Neural cell (in vitro differentiated cells): ENCODE data around the gene USP25. TPM values are rescaled to one million over a fixed set of nuclear protein-coding genes. Genes with fewer than 3 reads are reported as not detected.

Source experiments
- H2AFZ ChIP-seq: fragments of 200-600, 300-800 bp; sonication (generic), shearing (Covaris generic); 2 replicates; pipeline ENCODE4 v1.6.0; 2014; ENCODE audit warnings: low read depth, mild to moderate bottlenecking, antibody characterized with exemption, low read length, moderate library complexity
- H3F3A ChIP-seq: fragments of 200-600 bp; shearing (Covaris generic); 2 replicates; pipeline ENCODE4 v1.6.1; 2016; ENCODE audit warnings: mild to moderate bottlenecking, moderate library complexity, mixed read lengths, antibody characterized with exemption, low read length; ENCODE audit not compliant: insufficient read depth, poor library complexity, severe bottlenecking
- H3K27ac ChIP-seq: fragments of 200-600, 300-800 bp; sonication (generic), shearing (Covaris generic); 2 replicates; pipeline ENCODE4 v1.5.1; 2014; ENCODE audit warnings: mild to moderate bottlenecking, low read length, moderate library complexity
- H3K27me3 ChIP-seq: fragments of 300-800, 200-600 bp; sonication (generic), shearing (Covaris generic); 2 replicates; pipeline ENCODE4 v1.6.0; 2014; ENCODE audit warnings: mild to moderate bottlenecking, low read depth, low read length, moderate library complexity; ENCODE audit not compliant: insufficient read depth
- H3K36me3 ChIP-seq: fragments of 300-800, 200-600 bp; sonication (generic), shearing (Covaris generic); 2 replicates; pipeline ENCODE4 v1.5.1; 2014; ENCODE audit warnings: mild to moderate bottlenecking, antibody characterized with exemption, low read length, moderate library complexity; ENCODE audit not compliant: insufficient read depth
- H3K4me2 ChIP-seq: fragments of 300-800, 200-600 bp; sonication (generic), shearing (Covaris generic); 2 replicates; pipeline ENCODE4 v1.6.0; 2014; ENCODE audit warnings: mild to moderate bottlenecking, low read length
- H3K4me3 ChIP-seq: fragments of 300-800, 200-600 bp; sonication (generic), shearing (Covaris generic); 2 replicates; pipeline ENCODE4 v1.5.1; 2014; ENCODE audit warnings: mild to moderate bottlenecking, low read length, moderate library complexity
- H3K79me2 ChIP-seq: fragments of 200-600 bp; shearing (Covaris generic); replicated peaks from 2 replicates; pipeline ENCODE4 v1.6.0; 2014; ENCODE audit warnings: mild to moderate bottlenecking, low read length, moderate library complexity; ENCODE audit not compliant: insufficient read depth
- H3K9ac ChIP-seq: fragments of 300-800, 200-600 bp; sonication (generic), shearing (Covaris generic); 2 replicates; pipeline ENCODE4 v1.6.1; 2016; ENCODE audit warnings: mild to moderate bottlenecking, low read length, mixed read lengths
- H3K9me2 ChIP-seq: fragments of 200-600 bp; shearing (Covaris generic); 2 replicates; pipeline ENCODE4 v1.6.1; 2016; ENCODE audit warnings: mild to moderate bottlenecking, low read length, mixed read lengths; ENCODE audit not compliant: insufficient read depth
- H3K9me3 ChIP-seq: fragments of 200-600, 300-800 bp; sonication (generic), shearing (Covaris generic); 2 replicates; pipeline ENCODE4 v1.6.1; 2016; ENCODE audit warnings: mild to moderate bottlenecking, mixed run types, low read length, moderate library complexity, mixed read lengths
- H4K20me1 ChIP-seq: fragments of 200-600 bp; shearing (Covaris generic); 2 replicates; pipeline ENCODE4 v1.6.1; 2016; ENCODE audit warnings: mild to moderate bottlenecking, mixed run types; ENCODE audit not compliant: insufficient read depth
- CTCF ChIP-seq: fragments of 450-650 bp; IDR thresholded peaks from 2 replicates; pipeline ENCODE4 v1.5.1; 2014; ENCODE audit warnings: antibody characterized with exemption, mild to moderate bottlenecking, moderate library complexity; ENCODE audit not compliant: poor library complexity, severe bottlenecking
- EP300 ChIP-seq: fragments of 450-650 bp; conservative IDR thresholded peaks from 2 replicates; pipeline ENCODE4 v1.6.1; 2014; ENCODE audit warnings: antibody characterized with exemption, mild to moderate bottlenecking, moderate library complexity; ENCODE audit not compliant: poor library complexity, severe bottlenecking
- EZH2 ChIP-seq: fragments of 200-600, 300-800 bp; shearing (Covaris generic), sonication (generic); IDR thresholded peaks from 2 replicates; pipeline ENCODE4 v1.6.1; 2014; ENCODE audit warnings: antibody characterized with exemption, low read length, borderline replicate concordance, mild to moderate bottlenecking; ENCODE audit not compliant: insufficient read depth, poor library complexity, severe bottlenecking
- MXI1 ChIP-seq: fragments of 450-650 bp; conservative IDR thresholded peaks from 2 replicates; pipeline ENCODE4 v1.6.1; 2014; ENCODE audit warnings: antibody characterized with exemption, mild to moderate bottlenecking; ENCODE audit not compliant: poor library complexity, severe bottlenecking
- POLR2AphosphoS5 ChIP-seq: IDR thresholded peaks from 2 replicates; pipeline ENCODE4 v1.6.1; 2012
- RAD21 ChIP-seq: fragments of 450-650 bp; conservative IDR thresholded peaks from 2 replicates; pipeline ENCODE4 v1.6.1; 2014; ENCODE audit warnings: antibody characterized with exemption, mild to moderate bottlenecking, moderate library complexity
- REST ChIP-seq: IDR thresholded peaks from 2 replicates; pipeline ENCODE4 v1.6.1; 2012; ENCODE audit warnings: borderline replicate concordance
- SMC3 ChIP-seq: fragments of 450-650 bp; conservative IDR thresholded peaks from 2 replicates; pipeline ENCODE4 v1.6.1; 2014; ENCODE audit warnings: antibody characterized with exemption, mild to moderate bottlenecking, moderate library complexity; ENCODE audit not compliant: poor library complexity
- TAF1 ChIP-seq: IDR thresholded peaks from 2 replicates; pipeline ENCODE4 v1.6.1; 2012; ENCODE audit warnings: low read depth
- polyA plus RNA-seq: library from polyadenylated mRNA; depleted of rRNA; stranded (reverse); fragments of >200 nt; gene quantifications from 2 replicates; pipeline ENCODE4 v1.2.3, GENCODE V29; 2014

Gene USP25
- polyA plus RNA-seq, 1 donor from 2014 or later, result 19.2 TPM

DNA sequence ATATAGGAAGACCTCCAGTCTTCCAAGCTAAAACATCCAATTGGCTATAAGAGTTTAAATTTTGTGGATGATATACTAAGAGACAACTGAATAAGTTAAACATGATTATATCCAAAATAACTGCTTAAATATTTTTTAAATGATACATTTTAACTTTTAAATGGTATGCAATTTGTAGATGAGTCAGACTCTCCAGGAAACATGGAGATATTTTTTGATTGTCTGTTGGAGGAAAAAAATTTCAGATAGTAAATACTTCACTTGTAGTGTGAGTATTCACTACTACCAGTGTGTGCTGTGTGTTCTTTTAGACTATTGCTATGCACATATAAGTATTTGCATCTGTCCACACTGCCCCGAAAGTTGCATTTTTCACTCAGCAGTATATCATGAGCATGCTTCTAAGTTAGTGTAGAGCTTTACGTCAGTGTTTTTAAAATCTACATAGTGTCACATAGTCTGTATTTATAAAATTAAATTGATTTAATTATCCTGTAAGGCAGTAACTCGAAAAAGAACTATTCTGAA, 91.1 kb downstream of the USP25 start:
- Histone ChIP-seq H3K4me2 (no peak overlapping the region), H3K9ac (no peak overlapping the region), H3K9me2 (no peaks in the 10 kb centered on the region), H2AFZ (no peak overlapping the region), H3K9me3 (no peaks in the 10 kb centered on the region), H3F3A (no peaks in the 10 kb centered on the region), H4K20me1 (no peaks in the 10 kb centered on the region), H3K4me3 (no peak overlapping the region), H3K36me3 (no peaks in the 10 kb centered on the region), H3K27ac (no peak overlapping the region), H3K79me2 (no peaks in the 10 kb centered on the region), H3K27me3 (no peaks in the 10 kb centered on the region)
- TF ChIP-seq EP300, result no peak
- TF ChIP-seq CTCF, result no peak
- no peak for TF ChIP-seq POLR2AphosphoS5
- no peak for TF ChIP-seq RAD21
- no peak for TF ChIP-seq SMC3
- TF ChIP-seq EZH2, result no peak
- TF ChIP-seq REST, result no peak
- no peak for TF ChIP-seq MXI1
- no peak for TF ChIP-seq TAF1

GRCh38 chr21:15823486-15824150, 93.8 kb downstream of the USP25 start:
- no peaks in the 10 kb centered on the region for H3F3A ChIP-seq

More at GRCh38 chr21:15823486-15824150, 93.8 kb downstream of the USP25 start:
- H3K27me3 ChIP-seq, result no peaks in the 10 kb centered on the region
- no peak overlapping the region for H3K4me2 ChIP-seq
- H4K20me1 ChIP-seq, result no peaks in the 10 kb centered on the region
- H3K79me2 ChIP-seq, result no peaks in the 10 kb centered on the region
- no peaks in the 10 kb centered on the region for H3K9me3 ChIP-seq
- H3K36me3 ChIP-seq, result no peaks in the 10 kb centered on the region
- no peak for TF ChIP-seq RAD21
- TF ChIP-seq EZH2, result no peak
- no peak for TF ChIP-seq POLR2AphosphoS5
- TF ChIP-seq CTCF, result no peak
- TF ChIP-seq MXI1, result no peak
- no peak for TF ChIP-seq TAF1
- no peak for TF ChIP-seq EP300
- TF ChIP-seq REST, result no peak
- no peak for TF ChIP-seq SMC3
- H3K27ac ChIP-seq, result no peak overlapping the region
- no peak overlapping the region for H2AFZ ChIP-seq
- no peaks in the 10 kb centered on the region for H3K9me2 ChIP-seq
- H3K9ac ChIP-seq, result no peak overlapping the region
- H3K4me3 ChIP-seq, result no peak overlapping the region
